Tibial nerve (tissue), 4 donors: ENCODE results near the gene GGTLC1. TPM values are rescaled to one million over a fixed set of nuclear protein-coding genes. Genes with fewer than 3 reads are reported as not detected.
"Not testable (repeated sequence)": the region's sequence is repeated elsewhere in the genome, so short reads cannot be mapped to it uniquely, and the experiment has no call there.

ENCODE experiments used
- DNase-seq, 2 donors: peaks; one replicate each; pipeline ENCODE4 v3.0.0-alpha.2; 2019; ENCODE audit warnings: low spot score in 2 of 2
- H3K27ac ChIP-seq, 4 donors: fragments of 200-600 bp; sonication (generic) in 3 of 4; one replicate each; pipeline ENCODE4 v1.5.1; 2017 to 2019; ENCODE audit warnings: mild to moderate bottlenecking in 1 of 4
- H3K27me3 ChIP-seq, 2 donors: fragments of 200-600 bp; sonication (generic) in 1 of 2; one replicate each; pipeline versions ENCODE4 v1.5.1 to v1.6.0; 2017 to 2019
- H3K36me3 ChIP-seq, 3 donors: fragments of 200-600 bp; sonication (generic); one replicate each; pipeline ENCODE4 v1.5.1; 2018 to 2019
- H3K4me1 ChIP-seq, 4 donors: fragments of 200-600 bp; sonication (generic) in 3 of 4; one replicate each; pipeline ENCODE4 v1.5.1; 2017 to 2019
- H3K4me3 ChIP-seq, 4 donors: fragments of 200-600 bp; sonication (generic) in 3 of 4; one replicate each; pipeline ENCODE4 v1.5.1; 2017 to 2019; ENCODE audit warnings: mild to moderate bottlenecking in 1 of 4, moderate library complexity in 1 of 4
- H3K9me3 ChIP-seq, 4 donors: fragments of 200-600 bp; sonication (generic) in 3 of 4; one replicate each; pipeline ENCODE4 v1.5.1; 2017 to 2019
- EP300 ChIP-seq, 2 donors: sonication (generic); formaldehyde crosslinking; IDR thresholded peaks; one replicate each; pipeline ENCODE4 v1.6.1; 2017; ENCODE audit warnings: antibody characterized with exemption in 2 of 2, mild to moderate bottlenecking in 1 of 2
- POLR2A ChIP-seq, 2 donors: fragments of 450-650 bp; IDR thresholded peaks; one replicate each; pipeline ENCODE4 v1.6.1; 2017; ENCODE audit warnings: antibody characterized with exemption in 2 of 2, mild to moderate bottlenecking in 2 of 2, moderate library complexity in 2 of 2
- WGBS, 2 donors: methylation state at CpG; one replicate each; pipeline ENCODE4 v1.1.5; 2018; 5-methylcytosine and 5-hydroxymethylcytosine counted together
- total RNA-seq, 4 donors: library from RNA; depleted of rRNA; stranded (reverse); fragments of >200 nt; gene quantifications; one replicate each; pipeline ENCODE4 v1.1.0, GENCODE V29; 2016
- TF ChIP-seq, protein P1 (sequence below), 5 experiments: fragments of 200-600 bp in 3 of 5; fragments of 450-650 bp in 2 of 5; sonication (generic) in 3 of 5; IDR thresholded peaks; one replicate each; pipeline ENCODE4 v1.5.1; 2016 to 2019; ENCODE audit warnings: antibody characterized with exemption in 5 of 5, mild to moderate bottlenecking in 3 of 5, moderate library complexity in 2 of 5

Gene GGTLC1
- total RNA-seq, 4 donors from 2014 or later = not detected

DNA sequence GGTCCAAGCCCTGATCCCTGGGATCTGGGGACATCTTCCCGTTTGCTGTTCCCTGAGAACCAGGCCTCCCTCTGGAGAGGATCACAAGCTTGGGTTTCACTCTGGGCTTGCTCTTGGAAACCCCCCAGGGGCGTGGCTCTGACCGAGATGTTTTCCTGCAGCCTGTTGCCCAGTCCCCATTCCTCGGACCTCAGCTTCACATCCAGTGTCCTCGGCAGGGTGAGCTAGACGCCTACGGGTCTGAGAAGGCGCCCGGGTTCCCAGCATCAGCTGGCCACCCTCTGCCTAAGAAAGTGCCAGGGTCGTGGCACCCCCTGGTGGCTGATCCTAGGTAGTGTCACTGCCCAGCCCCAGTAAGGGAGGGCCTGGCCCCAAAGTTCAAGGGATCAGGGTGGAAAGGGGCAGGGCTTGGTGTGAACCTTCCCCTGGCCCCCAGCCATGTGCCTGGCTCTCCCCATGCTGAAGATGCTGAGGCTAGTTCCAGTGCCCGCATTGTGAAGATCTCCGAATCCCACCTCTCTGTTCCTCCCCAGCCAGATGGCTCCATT is 4.0 kb downstream of the GGTLC1 start:
- not testable (repeated sequence) for DNase-seq, H3K4me3 ChIP-seq, H3K36me3 ChIP-seq, H3K9me3 ChIP-seq, H3K4me1 ChIP-seq, H3K27ac ChIP-seq, H3K27me3 ChIP-seq
- WGBS, 2 donors = 0 to 13% methylated on average over 1 to 6 of the region's 12 CpGs
- TF ChIP-seq, protein P1, sequence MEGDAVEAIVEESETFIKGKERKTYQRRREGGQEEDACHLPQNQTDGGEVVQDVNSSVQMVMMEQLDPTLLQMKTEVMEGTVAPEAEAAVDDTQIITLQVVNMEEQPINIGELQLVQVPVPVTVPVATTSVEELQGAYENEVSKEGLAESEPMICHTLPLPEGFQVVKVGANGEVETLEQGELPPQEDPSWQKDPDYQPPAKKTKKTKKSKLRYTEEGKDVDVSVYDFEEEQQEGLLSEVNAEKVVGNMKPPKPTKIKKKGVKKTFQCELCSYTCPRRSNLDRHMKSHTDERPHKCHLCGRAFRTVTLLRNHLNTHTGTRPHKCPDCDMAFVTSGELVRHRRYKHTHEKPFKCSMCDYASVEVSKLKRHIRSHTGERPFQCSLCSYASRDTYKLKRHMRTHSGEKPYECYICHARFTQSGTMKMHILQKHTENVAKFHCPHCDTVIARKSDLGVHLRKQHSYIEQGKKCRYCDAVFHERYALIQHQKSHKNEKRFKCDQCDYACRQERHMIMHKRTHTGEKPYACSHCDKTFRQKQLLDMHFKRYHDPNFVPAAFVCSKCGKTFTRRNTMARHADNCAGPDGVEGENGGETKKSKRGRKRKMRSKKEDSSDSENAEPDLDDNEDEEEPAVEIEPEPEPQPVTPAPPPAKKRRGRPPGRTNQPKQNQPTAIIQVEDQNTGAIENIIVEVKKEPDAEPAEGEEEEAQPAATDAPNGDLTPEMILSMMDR (IDR thresholded peaks at IDR 0.05) = peak in 2 of 5 experiments; percentile 29 to 50

DNA sequence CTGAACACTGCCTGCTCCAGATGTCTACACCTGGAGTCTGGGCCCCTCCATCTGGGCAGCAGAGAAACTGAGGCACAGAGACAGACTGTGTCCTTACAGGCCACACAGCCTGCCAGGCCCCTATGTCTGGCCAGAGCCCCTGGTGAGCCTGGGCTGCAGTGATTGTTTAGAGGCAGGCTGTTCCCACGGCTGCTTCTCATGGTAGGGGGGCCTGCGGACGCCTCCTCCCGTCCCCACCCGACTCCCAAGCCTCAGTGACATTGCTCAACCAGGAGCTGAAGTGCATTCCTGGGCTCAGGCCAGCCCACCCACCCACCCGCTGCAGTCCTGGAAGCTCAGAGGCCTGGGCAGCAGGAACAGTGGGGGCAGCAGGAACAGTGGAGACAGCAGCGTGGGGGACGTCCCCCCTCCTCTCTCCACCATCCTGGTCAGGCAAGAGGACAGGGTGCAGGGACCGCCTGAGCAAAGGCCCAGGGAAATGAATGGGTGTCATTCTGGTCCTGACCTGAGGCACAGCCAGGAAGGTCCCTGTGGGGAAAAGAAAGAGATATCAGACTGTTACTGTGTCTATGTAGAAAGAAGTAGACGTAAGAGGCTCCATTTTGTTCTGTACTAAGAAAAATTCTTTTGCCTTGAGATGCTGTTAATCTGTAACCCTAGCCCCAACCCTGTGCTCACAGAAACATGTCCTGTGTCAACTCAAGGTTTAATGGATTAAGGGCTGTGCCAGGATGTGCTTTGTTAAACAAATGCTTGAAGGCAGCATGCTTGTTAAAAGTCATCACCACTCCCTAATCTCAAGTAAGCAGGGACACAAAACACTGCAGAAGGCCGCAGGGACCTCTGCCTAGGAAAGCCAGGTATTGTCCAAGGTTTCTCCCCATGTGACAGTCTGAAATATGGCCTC is 6.2 kb downstream of the GGTLC1 start:
- not testable (repeated sequence) for H3K4me3 ChIP-seq, DNase-seq, H3K27ac ChIP-seq, H3K9me3 ChIP-seq, H3K36me3 ChIP-seq, H3K4me1 ChIP-seq, H3K27me3 ChIP-seq
- WGBS, 2 donors = 40 to 61% methylated on average over 7 to 8 of the region's 11 CpGs

DNA sequence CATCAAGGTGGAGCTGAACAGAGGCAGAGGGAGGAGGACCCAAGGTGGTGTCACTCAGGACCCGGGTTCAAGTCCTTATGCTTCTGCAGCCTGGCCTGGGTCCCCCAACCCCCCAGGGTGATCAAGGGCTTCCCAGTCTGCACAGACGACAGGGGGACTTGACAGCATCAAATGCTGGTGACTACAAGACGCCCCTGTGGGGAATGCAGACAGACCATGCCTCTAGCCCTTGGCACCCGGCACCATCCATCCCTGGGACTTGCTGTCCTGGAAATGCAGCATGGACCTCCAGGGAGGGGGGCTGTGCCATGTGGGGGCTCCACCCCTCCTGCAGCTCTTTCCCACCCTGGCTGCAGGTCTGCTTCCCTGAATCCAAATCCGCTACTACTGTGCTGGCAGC is 7.1 kb downstream of the GGTLC1 start:
- not testable (repeated sequence) for H3K36me3 ChIP-seq, H3K27ac ChIP-seq, DNase-seq, H3K4me3 ChIP-seq, H3K4me1 ChIP-seq, H3K9me3 ChIP-seq, H3K27me3 ChIP-seq
- 76 to 89% methylated on average over 3 to 4 of the region's 5 CpGs for WGBS, 2 donors

DNA sequence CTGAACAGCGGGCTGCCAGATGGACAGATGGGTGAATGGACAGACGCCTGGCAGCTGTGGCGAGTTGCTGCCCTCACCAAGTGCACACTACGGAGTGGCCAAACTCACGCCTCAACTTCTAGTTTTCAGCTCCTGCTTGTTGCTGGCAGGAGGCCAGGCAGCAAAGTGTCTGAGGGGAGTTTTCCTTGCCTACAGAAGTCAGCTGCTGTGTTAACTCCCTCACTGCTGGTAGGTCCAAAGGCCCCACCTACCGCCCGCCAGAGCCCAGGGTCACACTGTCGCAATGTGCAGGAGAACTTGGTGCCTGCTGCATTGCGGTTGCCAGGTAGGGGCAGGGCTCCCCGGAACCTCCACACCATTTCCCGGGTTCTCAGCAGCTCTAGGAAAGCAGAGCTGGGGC is 7.6 kb downstream of the GGTLC1 start:
- 33 to 39% methylated on average over 5 to 7 of the region's 11 CpGs for WGBS, 2 donors

DNA sequence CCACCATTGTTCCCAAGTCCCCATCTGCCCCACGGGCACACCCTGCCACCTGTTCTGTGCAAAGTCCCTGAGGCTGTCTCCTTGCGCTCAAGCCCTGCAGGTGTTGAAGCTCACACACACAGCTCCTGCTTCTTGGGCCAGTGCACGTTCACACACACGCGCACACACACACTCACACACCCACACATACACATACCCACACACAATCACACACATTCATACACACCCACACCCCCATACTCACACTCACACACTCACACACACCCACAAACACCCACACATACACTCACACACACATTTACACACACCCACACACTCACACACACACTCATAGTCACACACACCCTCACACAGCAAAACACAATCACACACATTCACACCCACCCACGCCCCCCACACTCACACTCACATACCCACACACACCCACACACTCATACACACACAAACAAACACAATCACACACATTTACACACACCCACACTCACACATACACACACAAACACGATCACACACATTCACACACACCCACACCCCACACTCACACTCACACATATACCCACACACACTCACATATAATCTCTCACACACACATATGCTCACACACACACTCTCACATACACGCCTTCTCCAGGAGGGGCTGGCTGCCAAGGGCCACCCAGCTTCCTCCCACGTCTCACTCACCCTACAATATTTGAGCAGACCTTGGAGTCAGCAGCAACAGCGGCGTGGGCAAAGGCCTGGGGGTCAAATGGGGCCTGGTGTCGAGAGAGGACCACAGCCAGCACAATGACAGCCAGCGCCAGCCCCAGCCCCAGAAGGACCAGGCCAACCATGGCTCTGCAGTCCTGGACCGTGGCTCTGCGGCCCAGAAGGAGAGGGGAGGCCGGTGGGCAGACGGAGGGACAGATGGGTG is 8.4 kb downstream of the GGTLC1 start:
- not testable (repeated sequence) for H3K4me3 ChIP-seq, DNase-seq, H3K27ac ChIP-seq, H3K9me3 ChIP-seq, H3K36me3 ChIP-seq, H3K4me1 ChIP-seq, H3K27me3 ChIP-seq
- 53 to 58% methylated on average over 15 to 17 of the region's 17 CpGs for WGBS, 2 donors

More for the DNA sequence above, 7.6 kb downstream of the GGTLC1 start:
- H3K36me3 ChIP-seq, H3K9me3 ChIP-seq, H3K27me3 ChIP-seq, H3K4me3 ChIP-seq, H3K27ac ChIP-seq, H3K4me1 ChIP-seq, DNase-seq: not testable (repeated sequence)

DNA sequence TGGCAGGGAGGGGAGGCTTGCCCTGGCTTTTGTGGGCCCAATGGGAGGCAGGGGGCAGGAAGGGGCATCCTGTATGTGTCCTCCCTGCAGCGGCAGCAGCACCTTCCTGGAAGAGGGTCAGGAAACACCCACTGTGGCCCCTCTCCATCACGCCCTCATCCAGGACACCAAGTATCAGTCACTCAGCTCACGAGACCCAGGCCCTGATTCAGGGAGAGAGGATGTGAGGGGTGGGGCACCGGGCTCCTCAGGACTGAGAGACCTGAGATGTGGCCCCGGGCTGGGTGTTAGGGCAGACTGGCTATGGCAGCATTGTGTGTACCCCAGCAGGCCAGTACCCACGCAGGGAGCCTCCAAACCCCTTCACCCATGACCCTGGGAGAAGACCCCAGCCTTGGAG is 9.2 kb downstream of the GGTLC1 start:
- 83 to 87% methylated on average over 3 to 6 of the region's 6 CpGs for WGBS, 2 donors
- H3K27me3 ChIP-seq, H3K4me3 ChIP-seq, H3K4me1 ChIP-seq, H3K27ac ChIP-seq, DNase-seq, H3K36me3 ChIP-seq, H3K9me3 ChIP-seq: not testable (repeated sequence)

DNA sequence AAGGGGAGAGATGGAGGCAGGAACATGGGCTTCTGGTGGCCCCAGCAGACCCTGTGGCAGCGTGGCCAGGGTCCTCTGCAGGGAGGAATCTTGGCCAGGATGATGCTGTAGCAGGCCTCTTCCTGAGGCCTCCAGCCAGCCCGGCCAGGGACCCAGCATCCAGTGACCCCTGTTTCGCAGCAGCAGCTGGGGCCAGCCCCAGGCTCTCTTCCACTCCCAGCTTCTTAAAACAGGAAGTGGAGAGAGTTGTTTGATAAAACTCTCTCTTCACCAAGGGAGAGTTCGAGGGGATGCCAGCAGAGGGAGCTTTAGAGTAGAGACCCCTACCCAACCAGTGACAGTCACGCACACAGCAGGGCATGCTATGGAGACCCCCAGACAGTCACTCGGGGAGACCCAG is 10.1 kb downstream of the GGTLC1 start:
- 36 to 55% methylated on average over 4 to 5 of the region's 6 CpGs for WGBS, 2 donors
- H3K4me3 ChIP-seq, H3K36me3 ChIP-seq, H3K27me3 ChIP-seq, H3K27ac ChIP-seq, H3K9me3 ChIP-seq, DNase-seq, H3K4me1 ChIP-seq: not testable (repeated sequence)

DNA sequence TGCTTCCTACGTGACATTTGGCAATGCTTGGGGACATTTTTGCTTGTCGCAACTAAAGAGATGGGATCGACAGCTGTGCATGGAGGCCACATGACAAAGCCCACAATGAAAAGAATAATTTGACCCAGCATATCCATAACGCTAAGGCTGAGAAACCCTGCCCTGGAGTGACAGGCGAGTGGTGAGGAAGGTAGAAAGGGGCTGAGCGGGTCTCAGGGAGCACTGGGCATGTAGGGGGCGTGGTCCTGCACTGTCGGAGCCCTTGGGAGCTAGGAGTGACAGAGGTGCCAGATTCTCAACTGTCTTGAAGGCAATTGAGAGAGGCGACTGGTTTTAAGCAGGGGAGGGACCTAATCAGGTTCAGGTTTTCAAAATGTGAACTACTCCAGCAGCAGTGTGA is 13.6 kb downstream of the GGTLC1 start:
- WGBS, 2 donors = 60 to 65% methylated on average over 9 of the region's 9 CpGs
- no peak for DNase-seq
- no peaks in the 10 kb centered on the region for H3K4me1 ChIP-seq
- H3K27me3 ChIP-seq = no peaks in the 10 kb centered on the region
- H3K4me3 ChIP-seq = no peak overlapping the region
- no peak overlapping the region for H3K27ac ChIP-seq
- H3K9me3 ChIP-seq = no peaks in the 10 kb centered on the region
- H3K36me3 ChIP-seq = no peaks in the 10 kb centered on the region
- TF ChIP-seq, protein P1 (IDR thresholded peaks at IDR 0.05) = no peak
- TF ChIP-seq EP300 (IDR thresholded peaks at IDR 0.05) (no peak), POLR2A (IDR thresholded peaks at IDR 0.05) (no peak)
